Measurements from ENCODE around the gene XPOT. TPM values are rescaled to one million over a fixed set of nuclear protein-coding genes. Genes with fewer than 3 reads are reported as not detected.
"Not testable (repeated sequence)": the region's sequence is repeated elsewhere in the genome, so short reads cannot be mapped to it uniquely, and the experiment has no call there.

Gene XPOT, protein sequence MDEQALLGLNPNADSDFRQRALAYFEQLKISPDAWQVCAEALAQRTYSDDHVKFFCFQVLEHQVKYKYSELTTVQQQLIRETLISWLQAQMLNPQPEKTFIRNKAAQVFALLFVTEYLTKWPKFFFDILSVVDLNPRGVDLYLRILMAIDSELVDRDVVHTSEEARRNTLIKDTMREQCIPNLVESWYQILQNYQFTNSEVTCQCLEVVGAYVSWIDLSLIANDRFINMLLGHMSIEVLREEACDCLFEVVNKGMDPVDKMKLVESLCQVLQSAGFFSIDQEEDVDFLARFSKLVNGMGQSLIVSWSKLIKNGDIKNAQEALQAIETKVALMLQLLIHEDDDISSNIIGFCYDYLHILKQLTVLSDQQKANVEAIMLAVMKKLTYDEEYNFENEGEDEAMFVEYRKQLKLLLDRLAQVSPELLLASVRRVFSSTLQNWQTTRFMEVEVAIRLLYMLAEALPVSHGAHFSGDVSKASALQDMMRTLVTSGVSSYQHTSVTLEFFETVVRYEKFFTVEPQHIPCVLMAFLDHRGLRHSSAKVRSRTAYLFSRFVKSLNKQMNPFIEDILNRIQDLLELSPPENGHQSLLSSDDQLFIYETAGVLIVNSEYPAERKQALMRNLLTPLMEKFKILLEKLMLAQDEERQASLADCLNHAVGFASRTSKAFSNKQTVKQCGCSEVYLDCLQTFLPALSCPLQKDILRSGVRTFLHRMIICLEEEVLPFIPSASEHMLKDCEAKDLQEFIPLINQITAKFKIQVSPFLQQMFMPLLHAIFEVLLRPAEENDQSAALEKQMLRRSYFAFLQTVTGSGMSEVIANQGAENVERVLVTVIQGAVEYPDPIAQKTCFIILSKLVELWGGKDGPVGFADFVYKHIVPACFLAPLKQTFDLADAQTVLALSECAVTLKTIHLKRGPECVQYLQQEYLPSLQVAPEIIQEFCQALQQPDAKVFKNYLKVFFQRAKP
- total RNA-seq (2021) = 95.6 and 122 TPM in 2 replicates
- Bru-seq, nascent RNA = percentile 95 among the genes with signal in this experiment
- percentile 93 among the genes with signal in this experiment for BruChase-seq, experiment 1, labeled RNA remaining after a 2-hour chase
- BruChase-seq, experiment 2, labeled RNA remaining after a 6-hour chase = percentile 97 among the genes with signal in this experiment
- long read RNA-seq, full-length matches to known transcripts = 166 of 257 reads
- long read RNA-seq, partial matches to known transcripts = 15 of 257 reads
- long read RNA-seq, other reads (novel, unspliced or antisense) = 76 of 257 reads

DNA sequence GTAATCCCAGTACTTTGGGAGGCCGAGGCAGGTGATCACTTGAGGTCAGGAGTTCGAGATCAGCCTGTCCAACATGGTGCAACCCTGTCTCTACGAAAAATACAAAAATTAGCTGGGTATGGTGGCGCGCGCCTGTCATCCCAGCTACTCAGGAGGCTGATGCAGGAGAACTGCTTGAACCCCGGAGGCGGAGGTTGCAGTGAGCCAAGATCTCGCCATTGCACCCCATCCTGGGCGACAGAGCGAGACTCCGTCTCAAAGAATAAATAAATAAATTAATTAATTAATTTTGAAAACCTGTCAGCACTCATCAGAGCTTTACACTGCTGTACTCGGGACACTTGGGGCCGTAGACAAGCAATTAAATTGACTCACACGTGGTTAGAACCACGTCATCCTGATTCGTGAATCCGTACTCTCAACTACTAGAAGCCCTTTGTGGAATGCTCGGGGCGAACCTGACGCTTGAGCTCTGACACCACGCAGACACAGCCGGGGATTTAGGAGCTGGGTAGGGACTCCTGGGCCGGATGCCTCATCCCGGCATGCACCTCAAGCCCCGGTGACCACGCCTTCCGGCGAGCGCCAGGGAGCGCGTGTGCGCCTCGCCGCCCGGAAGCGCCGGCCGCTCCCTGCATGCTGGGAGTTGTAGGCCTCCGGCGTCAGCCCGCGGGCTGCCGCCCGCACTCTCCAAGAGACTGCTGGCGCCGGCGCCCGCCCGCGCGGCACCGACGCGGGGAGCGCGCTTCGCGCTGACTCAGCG lies at the start of gene XPOT:
Gene XPOT (plus strand): TSS at position 686 of the 763 bp plus-strand sequence. CDS start 5,644 bp downstream, outside the sequence.
- POLR2A ChIA-PET (ENCODE audit: unreplicated experiment) = interaction anchor here (0.6 kb wide), 2 partner anchors 379 to 1004 kb away, joined by 4 to 5 read pairs; no protein-coding TSS in a partner anchor
- TSS peak; percentile 91 for BruUV-seq (replicated peaks)
- Histone ChIP-seq H3K79me2 (ENCODE audit: low read depth) (peaks cover 42% of the 10 kb centered on the region), H3F3A (ENCODE audit: insufficient read depth, low read depth) (peaks cover 29% of the 10 kb centered on the region), H3K4me2 (peak within 1 kb of the TSS; percentile 85), H3K4me3 (peak within 1 kb of the TSS; percentile 98), H3K4me1 (replicated peaks; ENCODE audit: insufficient read depth) (peaks cover 25% of the 10 kb centered on the region), H3K9me3 (ENCODE audit: insufficient read depth, low read depth) (no peaks in the 10 kb centered on the region), H3K9me2 (ENCODE audit: insufficient read depth) (no peaks in the 10 kb centered on the region), H4K20me1 (ENCODE audit: insufficient read depth) (peaks cover 22% of the 10 kb centered on the region), H3K36me3 (ENCODE audit: low read depth) (peaks cover 7% of the 10 kb centered on the region; the same call in 1 of the 2 replicates), H3K27ac (peak within 1 kb of the TSS; percentile 100), H3K27me3 (ENCODE audit: insufficient read depth, low read depth) (no peaks in the 10 kb centered on the region), H2AFZ (peak within 1 kb of the TSS; percentile 84)
- intact Hi-C loops (cut with micrococcal nuclease; ENCODE audit: unreplicated experiment) = loop anchor here (1.0 to 10.0 kb wide), 3 partner anchors 48 to 182 kb away; partner anchors contain the start of genes KICS2 and TBK1
- TF ChIP-seq EZH2 (IDR thresholded peaks at IDR 0.05; ENCODE audit: low read depth) = no peak
- TF ChIP-seq, protein P1, sequence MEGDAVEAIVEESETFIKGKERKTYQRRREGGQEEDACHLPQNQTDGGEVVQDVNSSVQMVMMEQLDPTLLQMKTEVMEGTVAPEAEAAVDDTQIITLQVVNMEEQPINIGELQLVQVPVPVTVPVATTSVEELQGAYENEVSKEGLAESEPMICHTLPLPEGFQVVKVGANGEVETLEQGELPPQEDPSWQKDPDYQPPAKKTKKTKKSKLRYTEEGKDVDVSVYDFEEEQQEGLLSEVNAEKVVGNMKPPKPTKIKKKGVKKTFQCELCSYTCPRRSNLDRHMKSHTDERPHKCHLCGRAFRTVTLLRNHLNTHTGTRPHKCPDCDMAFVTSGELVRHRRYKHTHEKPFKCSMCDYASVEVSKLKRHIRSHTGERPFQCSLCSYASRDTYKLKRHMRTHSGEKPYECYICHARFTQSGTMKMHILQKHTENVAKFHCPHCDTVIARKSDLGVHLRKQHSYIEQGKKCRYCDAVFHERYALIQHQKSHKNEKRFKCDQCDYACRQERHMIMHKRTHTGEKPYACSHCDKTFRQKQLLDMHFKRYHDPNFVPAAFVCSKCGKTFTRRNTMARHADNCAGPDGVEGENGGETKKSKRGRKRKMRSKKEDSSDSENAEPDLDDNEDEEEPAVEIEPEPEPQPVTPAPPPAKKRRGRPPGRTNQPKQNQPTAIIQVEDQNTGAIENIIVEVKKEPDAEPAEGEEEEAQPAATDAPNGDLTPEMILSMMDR (conservative IDR thresholded peaks at IDR 0.05) = no peak
- DNase-seq = peak; percentile 89 to 92
- CTCF ChIA-PET = interaction anchor here (0.7 kb wide), 1 partner anchor 1606 kb away, joined by 10 read pairs; no protein-coding TSS in a partner anchor

DNA sequence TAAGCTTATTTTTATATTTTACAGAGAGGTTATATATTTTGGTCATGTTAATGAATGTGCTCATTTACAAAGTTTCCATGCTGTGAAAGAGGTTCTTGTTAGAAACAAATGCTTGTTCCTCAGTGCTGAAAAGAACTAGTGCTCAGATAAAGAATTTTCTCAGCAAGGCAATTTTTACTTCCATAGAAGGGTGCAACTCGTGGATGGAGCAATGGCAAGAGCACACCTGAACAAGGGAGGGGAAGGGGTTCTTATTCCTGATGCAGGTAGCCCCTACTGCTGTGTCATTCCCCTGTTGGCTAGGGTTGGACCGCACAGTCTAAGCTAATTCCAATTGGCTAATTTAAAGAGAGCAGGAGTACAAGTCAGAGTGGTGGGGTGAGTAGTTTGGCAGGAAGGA lies 48.0 kb upstream of the XPOT start:
- H3K27me3 ChIP-seq (ENCODE audit: insufficient read depth, low read depth); H3K4me1 ChIP-seq (replicated peaks; ENCODE audit: insufficient read depth); intact Hi-C loops (cut with micrococcal nuclease; ENCODE audit: unreplicated experiment); H3K36me3 ChIP-seq (ENCODE audit: low read depth); H3K27ac ChIP-seq; H3K4me2 ChIP-seq; BruUV-seq (replicated peaks); H3K4me3 ChIP-seq; CTCF ChIA-PET; POLR2A ChIA-PET (ENCODE audit: unreplicated experiment); H3K9me3 ChIP-seq (ENCODE audit: insufficient read depth, low read depth); H2AFZ ChIP-seq; H3K79me2 ChIP-seq (ENCODE audit: low read depth); H3K9me2 ChIP-seq (ENCODE audit: insufficient read depth); H3F3A ChIP-seq (ENCODE audit: insufficient read depth, low read depth); DNase-seq; H4K20me1 ChIP-seq (ENCODE audit: insufficient read depth): not testable (repeated sequence)

DNA sequence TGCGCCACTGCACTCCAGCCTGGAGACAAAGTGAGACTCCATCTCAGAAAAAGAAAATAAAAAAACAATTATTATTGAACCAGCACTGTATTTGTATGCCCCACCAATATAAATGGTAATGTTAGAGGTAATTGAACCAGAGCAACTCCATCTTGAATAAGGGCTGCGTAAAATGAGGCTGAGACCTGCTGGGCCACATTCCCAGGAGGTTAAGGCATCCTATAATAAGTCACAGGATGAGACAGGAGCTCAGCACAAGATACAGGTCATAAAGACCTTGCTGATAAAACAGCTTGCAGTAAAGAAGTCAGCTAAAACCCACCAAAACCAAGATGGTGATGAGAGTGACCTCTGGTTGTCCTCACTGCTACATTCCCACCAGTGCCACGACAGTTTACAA lies 43.0 kb upstream of the XPOT start:
- POLR2A ChIA-PET (ENCODE audit: unreplicated experiment); H3K79me2 ChIP-seq (ENCODE audit: low read depth); H3K4me1 ChIP-seq (replicated peaks; ENCODE audit: insufficient read depth); H3K9me2 ChIP-seq (ENCODE audit: insufficient read depth); H3K36me3 ChIP-seq (ENCODE audit: low read depth); DNase-seq; BruUV-seq (replicated peaks); H3F3A ChIP-seq (ENCODE audit: insufficient read depth, low read depth); H3K27ac ChIP-seq; H3K9me3 ChIP-seq (ENCODE audit: insufficient read depth, low read depth); CTCF ChIA-PET; H3K4me2 ChIP-seq; H3K27me3 ChIP-seq (ENCODE audit: insufficient read depth, low read depth); H4K20me1 ChIP-seq (ENCODE audit: insufficient read depth); H2AFZ ChIP-seq; H3K4me3 ChIP-seq; intact Hi-C loops (cut with micrococcal nuclease; ENCODE audit: unreplicated experiment): not testable (repeated sequence)

Data from PC-9 (cell line).